HCT116 (cell line): ENCODE measurements around the gene CFAP410. TPM values are rescaled to one million over a fixed set of nuclear protein-coding genes. Genes with fewer than 3 reads are reported as not detected.

Experiments
- ATAC-seq: fragments of 200-7000 bp; cut with Tn5 transposase; 2 replicates; pipeline ENCODE4 v1.9.1; 2020; ENCODE audit warnings: mild to moderate bottlenecking, moderate library complexity
- BruUV-seq: library from RNA; stranded (reverse); fragments of 400-500 nt; replicated peaks from 2 replicates; lab custom pipeline; 2021; lab: Mats Ljungman, UMichigan
- CTCF ChIA-PET: fragments of 300-600 bp; sonication (Branson Sonifier 250); formaldehyde crosslinking; loops from one replicate; lab custom pipeline; 2021; ENCODE audit warnings: antibody characterized with exemption; lab: Charles Lee
- POLR2A ChIA-PET: fragments of 300-600, 350-600 bp; sonication (Branson Sonifier 250); formaldehyde crosslinking; loops from one replicate; lab custom pipeline; 2021; ENCODE audit warnings: antibody characterized with exemption; lab: Charles Lee
- RAD21 ChIA-PET, 2 experiments: fragments of 300-600 bp; sonication (Branson Sonifier 250); formaldehyde crosslinking; loops; one replicate each; lab custom pipeline; 2023; ENCODE audit warnings: low total read pairs in 2 of 2; ENCODE audit not compliant: uncharacterized antibody in 2 of 2, unreplicated experiment in 2 of 2, low non-redundant PET in 1 of 2; lab: Charles Lee
- DNase-seq: peaks from one replicate; pipeline ENCODE4 v3.0.0-alpha.2; 2010; ENCODE audit warnings: low read depth, low spot score
- H2AFZ ChIP-seq: fragments of 200-600 bp; shearing (Covaris generic), sonication (generic); 2 replicates; pipeline ENCODE4 v1.6.1; 2017; ENCODE audit warnings: low read depth, mixed run types, mixed read lengths, antibody characterized with exemption, low read length; ENCODE audit not compliant: poor library complexity, severe bottlenecking
- H3K27ac ChIP-seq: 2 replicates; pipeline ENCODE4 v1.5.1; 2012; ENCODE audit warnings: low read depth, low read length
- H3K27me3 ChIP-seq: fragments of 200-600 bp; sonication (generic); 2 replicates; pipeline ENCODE4 v1.6.1; 2016; ENCODE audit warnings: mixed run types, low read length, mixed read lengths; ENCODE audit not compliant: insufficient read depth
- H3K36me3 ChIP-seq, 2 experiments: fragments of 200-500 bp in 1 of 2; fragments of 200-600 bp in 1 of 2; sonication (Bioruptor generic) in 1 of 2; sonication (generic) in 1 of 2; 2 replicates each; pipeline versions ENCODE4 v1.5.1 to v1.6.1; 2014 to 2016; ENCODE audit warnings: low read length in 2 of 2, inconsistent platforms in 1 of 2, mixed read lengths in 1 of 2, mixed run types in 1 of 2; ENCODE audit not compliant: insufficient read depth in 2 of 2, control insufficient read depth in 1 of 2
- H3K4me1 ChIP-seq, 2 experiments: fragments of 200-600 bp in 1 of 2; sonication (generic) in 1 of 2; 2 replicates each; pipeline versions ENCODE4 v1.5.1 to v1.6.1; 2012 to 2017; ENCODE audit warnings: low read length in 2 of 2, inconsistent platforms in 1 of 2, mild to moderate bottlenecking in 1 of 2, mixed read lengths in 1 of 2, mixed run types in 1 of 2, moderate library complexity in 1 of 2; ENCODE audit not compliant: insufficient read depth in 2 of 2, control insufficient read depth in 1 of 2
- H3K4me2 ChIP-seq: fragments of 200-600 bp; sonication (generic); 2 replicates; pipeline ENCODE4 v1.6.1; 2017; ENCODE audit warnings: mixed run types, low read length, mixed read lengths
- H3K4me3 ChIP-seq, 2 experiments: fragments of 200-600 bp in 1 of 2; sonication (generic) in 1 of 2; replicated peaks in 1 of 2; 2 replicates each; pipeline ENCODE4 v1.5.1; 2011 to 2016; ENCODE audit warnings: low read length in 2 of 2, control low read depth in 1 of 2, low read depth in 1 of 2, mild to moderate bottlenecking in 1 of 2, mixed read lengths in 1 of 2, mixed run types in 1 of 2
- H3K79me2 ChIP-seq: fragments of 200-600 bp; sonication (generic); 2 replicates; pipeline ENCODE4 v1.6.1; 2017; ENCODE audit warnings: mild to moderate bottlenecking, mixed run types, low read length, moderate library complexity, mixed read lengths; ENCODE audit not compliant: insufficient read depth
- H3K9ac ChIP-seq: fragments of 200-600 bp; sonication (generic); 2 replicates; pipeline ENCODE4 v1.6.1; 2016; ENCODE audit warnings: low read length, mixed read lengths
- H3K9me2 ChIP-seq: fragments of 200-600 bp; sonication (generic), shearing (Covaris generic); 2 replicates; pipeline ENCODE4 v1.6.1; 2017; ENCODE audit warnings: mixed run types, mild to moderate bottlenecking, moderate library complexity; ENCODE audit not compliant: insufficient read depth
- H3K9me3 ChIP-seq, 2 experiments: fragments of 200-500 bp in 1 of 2; fragments of 200-600 bp in 1 of 2; sonication (Bioruptor generic) in 1 of 2; sonication (generic) in 1 of 2; 2 replicates each; pipeline ENCODE4 v1.6.1; 2014 to 2017; ENCODE audit warnings: low read length in 2 of 2, mixed read lengths in 2 of 2, inconsistent platforms in 1 of 2, low read depth in 1 of 2, mild to moderate bottlenecking in 1 of 2, mixed run types in 1 of 2, moderate library complexity in 1 of 2; ENCODE audit not compliant: control insufficient read depth in 1 of 2, insufficient read depth in 1 of 2
- H4K20me1 ChIP-seq: fragments of 200-600 bp; sonication (generic), shearing (Covaris generic); 2 replicates; pipeline ENCODE4 v1.6.1; 2017; ENCODE audit warnings: mixed run types, mild to moderate bottlenecking, moderate library complexity; ENCODE audit not compliant: insufficient read depth
- CTCF ChIP-seq, 3 experiments: fragments of 200-600 bp in 1 of 3; sonication (generic) in 1 of 3; IDR thresholded peaks in 2 of 3; conservative IDR thresholded peaks in 1 of 3; 2 replicates each; pipeline ENCODE4 v1.5.1; 2012 to 2017; ENCODE audit warnings: low read depth in 2 of 3, low read length in 2 of 3, antibody characterized with exemption in 1 of 3, borderline replicate concordance in 1 of 3, control low read depth in 1 of 3, mild to moderate bottlenecking in 1 of 3, mixed read lengths in 1 of 3, mixed run types in 1 of 3, moderate library complexity in 1 of 3; ENCODE audit not compliant: insufficient read depth in 1 of 3
- EGR1 ChIP-seq: IDR thresholded peaks from 2 replicates; pipeline ENCODE4 v1.6.1; 2012; ENCODE audit warnings: low read depth
- JUND ChIP-seq: IDR thresholded peaks from 2 replicates; pipeline ENCODE4 v1.6.1; 2012
- POLR2AphosphoS5 ChIP-seq: IDR thresholded peaks from 2 replicates; pipeline ENCODE4 v1.6.1; 2011; ENCODE audit warnings: mild to moderate bottlenecking, low read depth, low read length, moderate library complexity
- REST ChIP-seq: IDR thresholded peaks from 2 replicates; pipeline ENCODE4 v1.6.1; 2012; ENCODE audit warnings: low read depth
- SRF ChIP-seq: IDR thresholded peaks from 2 replicates; pipeline ENCODE4 v1.6.1; 2012; ENCODE audit warnings: low read depth
- ZFX ChIP-seq: fragments of 450-650 bp; IDR thresholded peaks from 2 replicates; pipeline ENCODE4 v1.6.1; 2017
- ZNF274 ChIP-seq: fragments of 200-500 bp; sonication (Bioruptor generic); IDR thresholded peaks from 2 replicates; pipeline ENCODE4 v1.6.1; 2014; ENCODE audit warnings: mild to moderate bottlenecking, low read depth, low read length, inconsistent platforms
- intact Hi-C: fragments of 100-400 bp; cut with micrococcal nuclease; formaldehyde crosslinking; loops from 2 replicates; pipeline ENCODE4 v1.10.0; 2022
- total RNA-seq: library from RNA; stranded (reverse); gene quantifications from one replicate; pipeline ENCODE4 v1.2.1, GENCODE V29; 2021; ENCODE audit not compliant: unreplicated experiment

Gene CFAP410
- total RNA-seq, 1 experiment from 2014 or later: 15.3 TPM

DNA sequence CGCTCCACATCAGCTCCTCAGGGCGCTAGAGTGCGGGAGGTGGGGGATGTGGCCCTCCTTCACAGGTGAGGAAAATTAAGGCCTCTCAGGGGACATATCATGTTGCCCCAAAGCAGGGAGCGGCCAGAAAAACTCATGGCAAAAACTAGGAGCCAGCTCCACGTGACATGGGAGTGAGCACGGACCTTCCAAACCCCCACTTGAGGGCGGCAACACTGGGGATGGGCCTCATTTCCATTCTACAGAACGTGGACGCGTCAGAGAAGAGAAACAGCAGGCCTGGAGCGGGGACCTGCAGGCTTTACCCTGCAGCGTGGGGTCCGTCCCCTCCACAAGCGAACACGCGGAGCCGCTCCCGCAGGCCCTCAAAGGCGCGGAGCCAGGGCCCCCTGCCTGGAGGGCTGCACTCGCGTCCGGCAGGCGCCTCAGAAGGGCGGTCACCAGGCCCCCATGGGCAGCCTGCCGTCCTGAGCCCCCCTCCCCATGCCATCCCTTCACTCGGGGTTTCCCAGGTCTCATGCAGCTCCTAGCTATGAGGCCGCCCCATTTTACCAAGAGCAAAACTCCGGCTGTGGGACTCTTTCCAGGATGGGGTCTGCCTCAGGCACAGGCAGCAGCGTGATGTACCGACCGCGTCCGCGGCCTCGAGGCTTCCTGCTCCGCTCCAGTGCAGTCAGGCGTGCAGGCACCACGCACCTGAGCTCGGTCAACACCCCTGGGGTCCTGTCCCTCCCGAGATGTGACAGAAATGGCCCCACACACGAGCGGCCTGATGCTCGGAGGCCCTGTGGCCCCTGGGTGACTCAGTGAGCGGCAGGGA lies 5.5 kb downstream of the CFAP410 start:
- BruUV-seq: no TSS peak
- ChIA-PET POLR2A (interaction anchor here (0.6 kb wide), 1 partner anchor 464 kb away, joined by 3 read pairs; no protein-coding TSS in a partner anchor), RAD21 (no interaction called here), CTCF (no interaction called here)
- Histone ChIP-seq H3K4me1 (peaks cover 6% of the 10 kb centered on the region in 2 experiments; a peak in 3 of 4 replicates), H3K9me2 (no peaks in the 10 kb centered on the region), H3K79me2 (no peaks in the 10 kb centered on the region), H3K9ac (no peak overlapping the region), H3K9me3 (no peaks in the 10 kb centered on the region), H3K27me3 (no peaks in the 10 kb centered on the region), H2AFZ (no peak overlapping the region), H3K4me3 (no peak overlapping the region), H3K36me3 (no peaks in the 10 kb centered on the region), H3K4me2 (no peak overlapping the region), H4K20me1 (no peaks in the 10 kb centered on the region), H3K27ac (no peak overlapping the region)
- ATAC-seq (no peak), DNase-seq (no peak)
- intact Hi-C loops: no loop called here
- TF ChIP-seq REST: no peak
- TF ChIP-seq POLR2AphosphoS5: no peak
- no peak for TF ChIP-seq EGR1
- no peak for TF ChIP-seq ZNF274
- no peak for TF ChIP-seq SRF
- TF ChIP-seq JUND: no peak
- no peak for TF ChIP-seq ZFX
- no peak for TF ChIP-seq CTCF (IDR thresholded peaks at IDR 0.05 in 2 of 3, conservative IDR thresholded peaks at IDR 0.05 in 1 of 3; ENCODE audit: borderline replicate concordance in 1 of 3, insufficient read depth in 1 of 3, low read depth in 2 of 3, low read length in 2 of 3)
